Activated CD8-positive, alpha-beta memory T cell treated with anti-CD3 and anti-CD28 coated beads, Interleukin-2, amount 50 U/mL, for 1 hour (primary cell): ENCODE measurements around the gene SOX18.
"Not testable (repeated sequence)": the region's sequence is repeated elsewhere in the genome, so short reads cannot be mapped to it uniquely, and the experiment has no call there.

Experiments
- DNase-seq: peaks from one replicate; pipeline ENCODE4 v3.0.0-alpha.2; 2020; ENCODE audit errors: extremely low read depth

The SOX18 gene

GRCh38 chr20:64049060-64049877 lies at the start of gene SOX18:
Gene SOX18, minus strand, starts transcription at chr20:64049639. Its CDS starts 123 bp downstream, at chr20:64049516.
- no peak for DNase-seq

GRCh38 chr20:64098471-64099013 lies 49.1 kb upstream of the SOX18 start:
- DNase-seq = no peak

GRCh38 chr20:64096535-64096934 lies 47.1 kb upstream of the SOX18 start:
- no peak for DNase-seq

- no peak for DNase-seq
Measured at GRCh38 chr20:64095927-64096326, 46.5 kb upstream of the SOX18 start.

- no peak for DNase-seq
Measured at GRCh38 chr20:64095455-64095854, 46.0 kb upstream of the SOX18 start.

- no peak for DNase-seq
Measured at GRCh38 chr20:64093013-64093503, 43.6 kb upstream of the SOX18 start.

GRCh38 chr20:64092258-64093012 lies 43.0 kb upstream of the SOX18 start:
- DNase-seq = no peak

- no peak for DNase-seq
Measured at GRCh38 chr20:64091770-64092169, 42.3 kb upstream of the SOX18 start.

- no peak for DNase-seq
Measured at GRCh38 chr20:64091340-64091739, 41.9 kb upstream of the SOX18 start.

- DNase-seq = no peak
Measured at GRCh38 chr20:64090165-64090564, 40.7 kb upstream of the SOX18 start.

- not testable (repeated sequence) for DNase-seq
Measured at GRCh38 chr20:64088586-64088985, 39.1 kb upstream of the SOX18 start.

- not testable (repeated sequence) for DNase-seq
Measured at GRCh38 chr20:64087226-64087825, 37.9 kb upstream of the SOX18 start.

GRCh38 chr20:64086801-64087200 lies 37.4 kb upstream of the SOX18 start:
- DNase-seq = no peak

GRCh38 chr20:64084685-64085152 lies 35.3 kb upstream of the SOX18 start:
- DNase-seq = no peak

- DNase-seq = no peak
Measured at GRCh38 chr20:64083804-64084684, 34.6 kb upstream of the SOX18 start, which contains the start of gene LKAAEAR1. Gene LKAAEAR1, minus strand, starts transcription at chr20:64084398. Its CDS starts 179 bp downstream, at chr20:64084219.

GRCh38 chr20:64083378-64083803 lies 34.0 kb upstream of the SOX18 start:
- no peak for DNase-seq

- no peak for DNase-seq
Measured at GRCh38 chr20:64082820-64083377, 33.5 kb upstream of the SOX18 start.

GRCh38 chr20:64082126-64082731 lies 32.8 kb upstream of the SOX18 start:
- DNase-seq = no peak

GRCh38 chr20:64081624-64081964 lies 32.2 kb upstream of the SOX18 start:
- DNase-seq = no peak
